Endothelial cell of umbilical vein (primary cell): ENCODE measurements around the gene MARK4. TPM values are rescaled to one million over a fixed set of nuclear protein-coding genes. Genes with fewer than 3 reads are reported as not detected.

ENCODE experiments used
- BruUV-seq: library from RNA; stranded (reverse); fragments of 400-500 nt; replicated peaks from 2 replicates; lab custom pipeline; 2021; lab: Mats Ljungman, UMichigan
- CTCF ChIA-PET: fragments of 300-600, 350-600 bp; sonication (Branson Sonifier 250); formaldehyde crosslinking; loops from one replicate; lab custom pipeline; 2021; ENCODE audit warnings: antibody characterized with exemption, inconsistent platforms; lab: Charles Lee
- POLR2A ChIA-PET: fragments of 300-600, 350-600 bp; sonication (Branson Sonifier 250); formaldehyde crosslinking; loops from one replicate; lab custom pipeline; 2021; ENCODE audit warnings: antibody characterized with exemption, inconsistent platforms; lab: Charles Lee
- DNase-seq: peaks from one replicate; pipeline ENCODE4 v3.0.0-alpha.2; 2011; ENCODE audit warnings: low read depth, low spot score
- FAIRE-seq: peaks from 2 replicates; lab custom pipeline; 2011; peaks lifted over from hg19 to GRCh38; lab: Jason Lieb, UNC
- H2AFZ ChIP-seq: 2 replicates; pipeline ENCODE4 v1.6.0; 2012; ENCODE audit warnings: low read depth, low read length, control low read depth, inconsistent platforms
- H3K27ac ChIP-seq: 2 replicates; pipeline ENCODE4 v1.5.1; 2011; ENCODE audit warnings: low read depth, mild to moderate bottlenecking, control low read depth, low read length, moderate library complexity; ENCODE audit not compliant: insufficient read depth
- H3K27me3 ChIP-seq, 2 experiments: 2 replicates each; pipeline versions ENCODE4 v1.6.0 to v1.6.1; 2011; ENCODE audit warnings: low read length in 2 of 2, mixed read lengths in 1 of 2; ENCODE audit not compliant: control insufficient read depth in 2 of 2, insufficient read depth in 2 of 2
- H3K36me3 ChIP-seq, 2 experiments: 2 replicates in 1 of 2; 3 replicates in 1 of 2; pipeline ENCODE4 v1.5.1; 2011; ENCODE audit warnings: low read length in 2 of 2, mild to moderate bottlenecking in 1 of 2, moderate library complexity in 1 of 2; ENCODE audit not compliant: control insufficient read depth in 2 of 2, insufficient read depth in 2 of 2; ENCODE audit errors: extremely low read depth in 1 of 2
- H3K4me1 ChIP-seq: 3 replicates; pipeline ENCODE4 v1.5.1; 2011; ENCODE audit warnings: mild to moderate bottlenecking, low read length; ENCODE audit not compliant: control insufficient read depth, insufficient read depth; ENCODE audit errors: extremely low read depth
- H3K4me2 ChIP-seq: 2 replicates; pipeline ENCODE4 v1.6.1; 2011; ENCODE audit warnings: low read length, control low read depth, mixed read lengths; ENCODE audit not compliant: insufficient read depth
- H3K4me3 ChIP-seq, 3 experiments: fragments of 200-600 bp in 1 of 3; sonication (generic), shearing (Covaris generic) in 1 of 3; replicated peaks in 1 of 3; 2 replicates each; pipeline ENCODE4 v1.5.1; 2011 to 2016; ENCODE audit warnings: control low read depth in 3 of 3, low read length in 3 of 3, mild to moderate bottlenecking in 2 of 3, inconsistent platforms in 1 of 3, low read depth in 1 of 3, moderate library complexity in 1 of 3; ENCODE audit not compliant: insufficient read depth in 1 of 3
- H3K79me2 ChIP-seq: 2 replicates; pipeline ENCODE4 v1.6.0; 2012; ENCODE audit warnings: low read length, inconsistent platforms; ENCODE audit not compliant: control insufficient read depth, insufficient read depth
- H3K9ac ChIP-seq: replicated peaks from 2 replicates; pipeline ENCODE3; 2011; ENCODE audit warnings: low read length, control low read depth; ENCODE audit not compliant: insufficient read depth; ENCODE audit errors: extremely low read depth
- H3K9me1 ChIP-seq: replicated peaks from 3 replicates; pipeline ENCODE4 v1.6.0; 2011; ENCODE audit warnings: mild to moderate bottlenecking, low read length; ENCODE audit not compliant: control insufficient read depth, insufficient read depth; ENCODE audit errors: extremely low read depth
- H3K9me3 ChIP-seq: replicated peaks from 2 replicates; pipeline ENCODE4 v1.5.1; 2012; ENCODE audit warnings: low read length, inconsistent platforms; ENCODE audit not compliant: control insufficient read depth, insufficient read depth
- H4K20me1 ChIP-seq: replicated peaks from 2 replicates; pipeline ENCODE3; 2011; ENCODE audit warnings: mild to moderate bottlenecking, low read length; ENCODE audit not compliant: control insufficient read depth, insufficient read depth; ENCODE audit errors: extremely low read depth
- CTCF ChIP-seq, 2 donors: IDR thresholded peaks; 1 replicate in 1 of 2; 2 replicates in 1 of 2; pipeline ENCODE4 v1.5.1; 2011; ENCODE audit warnings: low read length in 2 of 2, mild to moderate bottlenecking in 2 of 2, moderate library complexity in 2 of 2, control low read depth in 1 of 2, inconsistent platforms in 1 of 2, low read depth in 1 of 2; ENCODE audit not compliant: insufficient read depth in 1 of 2; ENCODE audit errors: extremely low read depth in 1 of 2
- EZH2 ChIP-seq: IDR thresholded peaks from 2 replicates; pipeline ENCODE4 v1.6.1; 2012; ENCODE audit warnings: borderline replicate concordance, low read depth, mild to moderate bottlenecking, moderate library complexity, low read length, inconsistent platforms; ENCODE audit not compliant: severe bottlenecking
- FOS ChIP-seq: IDR thresholded peaks from 2 replicates; pipeline ENCODE4 v1.6.1; 2011; ENCODE audit warnings: mild to moderate bottlenecking, low read length, moderate library complexity, borderline replicate concordance; ENCODE audit not compliant: insufficient read depth
- GATA2 ChIP-seq: IDR thresholded peaks from 2 replicates; pipeline ENCODE4 v1.7.0; 2011; ENCODE audit warnings: low read depth, mild to moderate bottlenecking, moderate library complexity, mixed read lengths, low read length; ENCODE audit not compliant: insufficient read length, insufficient read depth
- JUN ChIP-seq: IDR thresholded peaks from 2 replicates; pipeline ENCODE4 v1.6.1; 2011; ENCODE audit warnings: borderline replicate concordance, low read depth; ENCODE audit not compliant: insufficient read length, insufficient read depth
- MYC ChIP-seq: IDR thresholded peaks from one replicate; pipeline ENCODE4 v1.6.1; 2011; ENCODE audit warnings: mild to moderate bottlenecking, low read depth, low read length
- POLR2A ChIP-seq: IDR thresholded peaks from 2 replicates; pipeline ENCODE4 v1.6.1; 2012; ENCODE audit warnings: low read depth, mild to moderate bottlenecking, control low read depth, low read length
- POLR2AphosphoS5 ChIP-seq: IDR thresholded peaks from 2 replicates; pipeline ENCODE4 v1.6.1; 2012; ENCODE audit warnings: low read depth, mild to moderate bottlenecking, control low read depth, low read length, moderate library complexity; ENCODE audit not compliant: insufficient read depth
- dilution Hi-C: fragments of 300-500 bp; cut with MboI; formaldehyde crosslinking; loops from one replicate; pipeline ENCODE4 v1.15.0; 2019; ENCODE audit warnings: low sequenced_read_pairs; ENCODE audit not compliant: extremely low pct_ligation_motif_present
- intact Hi-C: fragments of 100-400 bp; cut with micrococcal nuclease; formaldehyde crosslinking; loops from one replicate; pipeline ENCODE4 v1.10.0; 2022
- polyA plus RNA-seq, 4 experiments: library from polyadenylated mRNA; depleted of rRNA in 3 of 4; stranded (reverse) in 3 of 4; unstranded in 1 of 4; fragments of >200 nt; gene quantifications; 2 replicates each; pipeline versions ENCODE4 v1.2.1 to v1.2.3, GENCODE V29; 2011 to 2012; ENCODE audit warnings: missing spikeins in 1 of 4
- total RNA-seq: library from RNA; stranded (reverse); gene quantifications from 2 replicates; pipeline ENCODE4 v1.2.3, GENCODE V29; 2021
- TF ChIP-seq, protein P1 (sequence below): IDR thresholded peaks from 2 replicates; pipeline ENCODE4 v1.6.1; 2011; ENCODE audit not compliant: insufficient read depth, insufficient read length

Gene MARK4
- total and polyA plus RNA-seq, 2 donors (not counting 3 experiments of a cell fraction or from before 2014, with no cell fraction given) = 13.9 to 51.6 TPM

DNA sequence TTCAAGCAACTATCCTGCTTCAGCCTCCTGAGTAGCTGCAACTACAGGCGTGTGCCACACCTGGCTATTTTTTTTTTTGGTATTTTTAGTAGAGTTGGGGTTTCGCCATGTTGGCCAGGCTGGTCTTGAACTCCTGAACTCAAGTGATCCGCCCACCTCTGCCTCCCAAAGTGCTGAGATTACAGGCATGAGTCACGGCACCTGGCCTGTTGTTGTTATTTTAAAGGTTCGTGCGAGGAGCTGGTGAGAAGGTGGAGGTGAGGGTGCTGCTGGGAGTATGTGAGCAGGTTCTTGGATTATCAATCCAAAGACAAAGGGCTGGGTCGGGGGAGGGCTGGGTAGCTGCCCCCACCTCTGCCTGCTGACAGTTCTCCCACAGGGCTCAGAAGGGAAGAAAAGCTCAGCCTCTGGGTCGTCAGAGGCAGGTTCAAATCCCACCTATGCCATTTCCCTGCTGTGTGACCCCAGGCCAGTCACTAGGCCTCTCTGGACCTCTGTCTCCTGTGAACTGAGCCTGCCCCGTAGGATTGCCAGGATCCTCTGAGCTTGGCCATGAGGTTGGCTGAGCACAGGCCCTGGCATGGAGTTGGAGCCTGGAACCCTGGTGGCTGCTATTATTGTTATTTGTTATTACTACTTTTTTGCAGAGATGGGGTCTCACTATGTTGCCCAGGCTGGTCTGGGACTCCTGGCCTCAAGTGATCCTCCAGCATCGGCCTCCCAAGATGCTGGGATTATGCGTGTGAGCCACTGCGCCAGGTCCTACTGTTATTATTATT lies 70.1 kb downstream of the MARK4 start:
- H3K27me3 ChIP-seq = peaks cover 5 to 9% of the 10 kb centered on the region in 2 experiments
- BruUV-seq = no TSS peak
- no peaks in the 10 kb centered on the region for H3K36me3 ChIP-seq
- H3K9me1 ChIP-seq = no peaks in the 10 kb centered on the region
- H3K4me3 ChIP-seq = no peak overlapping the region
- dilution Hi-C loops (no loop called here), intact Hi-C loops (no loop called here)
- no peak overlapping the region for H3K27ac ChIP-seq
- ChIA-PET POLR2A (no interaction called here), CTCF (no interaction called here)
- no peak overlapping the region for H3K9ac ChIP-seq
- H2AFZ ChIP-seq = no peak overlapping the region
- no peak overlapping the region for H3K4me2 ChIP-seq
- no peak for FAIRE-seq
- no peak for DNase-seq
- no peaks in the 10 kb centered on the region for H4K20me1 ChIP-seq
- H3K79me2 ChIP-seq = no peaks in the 10 kb centered on the region
- TF ChIP-seq POLR2A (no peak), MYC (no peak), POLR2AphosphoS5 (no peak), FOS (no peak), GATA2 (no peak), EZH2 (no peak), CTCF (IDR thresholded peaks at IDR 0.05; ENCODE audit: extremely low read depth in 1 of 2, insufficient read depth in 1 of 2, low read depth in 1 of 2, low read length in 2 of 2) (no peak), JUN (no peak)
- TF ChIP-seq, protein P1, sequence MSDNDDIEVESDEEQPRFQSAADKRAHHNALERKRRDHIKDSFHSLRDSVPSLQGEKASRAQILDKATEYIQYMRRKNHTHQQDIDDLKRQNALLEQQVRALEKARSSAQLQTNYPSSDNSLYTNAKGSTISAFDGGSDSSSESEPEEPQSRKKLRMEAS = no peak
- H3K4me1 ChIP-seq = no peaks in the 10 kb centered on the region
- H3K9me3 ChIP-seq = no peaks in the 10 kb centered on the region
